GM19438 (cell line): ENCODE data around the gene PLA1A.

Experiments
- ATAC-seq: cut with Tn5 transposase; IDR thresholded peaks from one replicate; pipeline ENCODE4 v1.9.1; 2021; ENCODE audit warnings: low read depth; ENCODE audit not compliant: unreplicated experiment

PLA1A gene

DNA sequence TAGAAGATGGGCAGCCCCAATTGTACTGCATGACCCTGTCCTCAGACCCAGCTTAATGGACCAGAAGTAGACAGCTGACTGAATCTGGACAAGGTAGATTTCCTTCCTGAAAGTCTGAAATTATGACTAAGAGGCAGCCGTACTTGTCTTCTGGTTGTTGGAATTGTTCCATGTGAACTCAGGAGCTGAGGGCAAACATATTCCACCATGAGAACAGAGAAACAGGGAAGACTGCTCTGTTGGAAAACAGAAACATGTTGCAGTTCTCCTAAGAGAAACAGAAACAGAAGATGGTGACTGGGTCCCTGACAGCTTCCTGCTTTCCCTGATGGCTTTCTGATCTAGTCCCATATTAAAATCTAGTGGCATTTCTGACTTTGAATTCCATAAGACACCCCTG, 38.6 kb downstream of the PLA1A start:
- no peak for ATAC-seq

DNA sequence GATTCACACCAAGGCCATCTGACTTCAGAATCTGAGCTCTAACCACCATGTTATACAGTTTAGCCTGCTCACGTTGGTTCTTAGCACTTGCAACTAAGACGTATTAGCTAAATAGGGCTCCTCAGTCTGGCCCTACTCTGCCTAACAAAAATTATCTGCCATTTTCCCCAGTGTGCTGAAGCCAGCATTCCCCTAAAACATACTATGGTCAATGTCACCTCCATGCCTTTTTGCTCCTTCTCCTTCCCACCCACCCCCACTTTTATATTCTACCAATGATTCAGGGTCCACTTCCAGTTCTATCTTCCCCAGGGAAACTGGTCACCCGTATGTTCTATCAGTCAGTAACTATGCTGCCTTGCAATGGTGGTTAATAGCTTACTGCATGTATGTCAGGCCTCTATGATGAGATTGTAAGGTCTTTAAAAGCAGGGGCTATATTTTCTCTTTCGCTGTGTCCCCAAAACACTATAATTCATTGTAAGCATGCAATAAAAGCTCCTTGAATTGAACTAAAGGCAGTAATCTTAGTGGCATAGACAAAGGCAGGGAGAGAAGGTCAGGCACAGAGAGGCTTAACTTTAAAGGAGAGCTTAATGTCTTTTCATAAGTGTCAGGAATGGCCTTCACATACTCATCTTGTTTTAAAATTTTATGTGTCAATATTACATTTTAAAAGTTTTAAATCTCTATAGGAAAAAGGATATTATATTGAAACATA, 39.4 kb downstream of the PLA1A start:
- no peak for ATAC-seq

DNA sequence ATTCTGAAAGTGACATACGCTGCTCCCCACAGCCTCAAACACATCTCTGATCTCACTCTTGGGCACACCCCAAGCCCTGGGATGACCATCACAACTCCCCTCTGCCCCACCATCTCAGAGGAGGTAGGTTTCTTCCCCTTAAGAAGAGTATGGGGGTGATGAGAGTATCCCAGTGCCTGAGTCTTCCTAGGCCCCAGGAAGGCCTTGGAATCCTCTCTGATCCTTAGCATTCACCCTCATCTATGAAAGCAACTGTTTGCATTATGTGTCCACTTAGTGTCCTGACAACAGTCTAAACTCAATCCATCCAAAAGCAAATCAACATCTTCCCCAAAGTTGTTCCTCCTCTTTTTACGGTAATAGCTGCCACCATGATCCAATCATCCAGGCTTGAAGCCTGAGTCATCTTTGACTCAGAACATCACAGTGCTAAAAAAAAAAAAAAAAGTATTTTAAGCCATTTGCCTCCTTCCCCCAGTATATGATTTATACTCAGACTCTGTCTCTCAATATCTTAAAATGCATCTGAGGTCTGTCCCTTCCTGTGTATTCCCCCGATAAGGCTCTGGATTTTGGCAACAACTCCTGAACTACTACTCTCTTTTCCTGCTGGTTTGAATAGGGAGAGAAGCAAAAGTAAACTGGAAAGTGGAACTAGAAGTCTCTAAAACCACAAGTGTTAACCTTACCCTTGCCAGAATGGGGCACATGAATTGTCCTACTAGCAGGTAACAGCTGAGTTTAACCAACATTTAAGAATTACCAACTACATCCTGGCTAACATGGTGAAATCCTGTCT, 40.2 kb downstream of the PLA1A start:
- ATAC-seq = peak; percentile 43

DNA sequence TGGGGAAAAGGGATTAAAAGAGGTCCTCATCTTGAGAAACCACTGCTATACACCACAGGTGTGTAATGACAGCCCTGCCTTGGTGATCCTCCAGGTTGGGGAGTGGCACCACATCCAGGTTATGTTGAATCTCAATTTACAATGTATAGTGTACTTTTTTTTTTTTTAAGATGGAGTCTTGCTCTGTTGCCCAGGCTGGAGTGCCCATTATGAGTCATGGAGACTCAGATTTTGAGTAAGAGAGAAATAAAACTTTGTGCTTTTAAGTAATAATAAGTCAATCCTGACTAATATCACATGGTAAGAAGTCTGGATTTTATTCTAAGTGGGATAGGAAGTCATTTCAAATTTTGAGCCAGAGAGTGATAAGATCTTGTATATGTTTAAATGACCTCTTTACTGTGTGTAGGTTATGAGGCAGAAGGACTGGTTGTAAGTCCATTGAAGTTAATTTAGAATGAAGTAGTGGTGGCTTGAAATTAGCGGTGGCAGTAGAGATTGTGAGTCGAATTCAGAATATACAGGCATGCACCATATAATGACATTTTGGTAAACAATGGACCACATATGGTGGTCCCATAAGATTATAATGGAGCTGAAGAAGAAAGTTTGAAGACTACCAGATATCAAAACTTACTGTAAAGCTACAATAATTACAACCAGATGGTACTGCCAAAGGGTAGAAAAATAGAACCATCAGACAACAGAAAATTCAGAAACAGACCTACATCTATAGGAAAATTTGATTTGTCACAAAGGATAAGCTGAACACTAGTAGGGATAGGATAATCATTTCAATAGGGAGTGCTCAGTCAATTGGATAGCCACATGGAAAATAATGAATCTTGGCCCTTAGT, 42.0 kb downstream of the PLA1A start:
- no peak for ATAC-seq

DNA sequence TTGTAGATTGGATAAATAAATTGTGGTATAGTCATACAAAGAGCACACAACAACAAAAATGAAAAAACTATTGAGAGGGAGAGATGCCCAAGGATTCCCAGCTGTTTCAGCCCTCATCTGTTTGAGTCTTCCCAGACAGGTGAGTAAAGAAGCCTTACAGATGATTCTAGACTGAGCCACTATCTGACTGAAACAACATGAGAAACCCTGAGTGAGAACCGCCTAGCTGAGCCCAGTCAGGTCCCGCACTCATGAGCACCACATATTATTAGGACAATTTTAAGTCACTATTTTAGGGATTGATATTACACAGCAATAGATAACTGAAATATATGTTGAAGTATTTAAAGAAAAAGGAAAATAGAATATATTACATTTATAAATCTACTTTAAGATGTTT, 43.7 kb downstream of the PLA1A start:
- ATAC-seq = no peak

DNA sequence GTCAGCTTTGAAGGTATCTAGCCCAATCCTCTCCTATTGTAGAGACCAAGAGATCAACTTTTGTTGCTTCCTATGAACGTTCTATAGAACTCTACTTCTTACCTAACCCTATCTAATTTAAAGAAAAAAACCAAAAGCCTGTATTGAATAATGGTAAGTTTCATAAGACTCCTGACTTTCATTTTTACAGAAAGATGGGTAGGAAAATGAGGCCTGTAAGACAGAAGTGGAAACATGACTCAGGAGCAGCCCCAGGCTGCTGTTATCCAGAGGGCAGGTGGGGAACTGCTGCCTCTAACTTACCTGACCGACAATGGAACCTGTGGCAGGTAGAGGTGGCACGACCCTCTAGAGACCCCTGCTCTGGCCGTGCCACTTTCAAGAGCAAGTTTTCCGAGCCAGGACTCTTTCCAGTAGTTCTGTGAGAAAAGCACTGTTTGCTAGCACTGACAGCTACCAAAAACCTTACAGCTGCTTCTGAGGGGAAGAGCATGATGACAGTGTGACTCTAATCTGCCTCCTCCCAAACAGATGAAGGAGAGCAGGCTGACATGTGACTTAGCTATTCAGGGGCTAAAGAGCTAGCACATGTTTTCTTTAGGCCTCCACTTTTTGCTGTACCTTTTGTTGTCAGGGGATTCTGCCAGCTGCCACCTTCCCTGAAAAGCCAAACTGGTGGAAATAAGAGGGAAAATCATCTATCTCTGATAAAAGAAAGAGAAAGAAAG, 45.2 kb downstream of the PLA1A start:
- no peak for ATAC-seq

DNA sequence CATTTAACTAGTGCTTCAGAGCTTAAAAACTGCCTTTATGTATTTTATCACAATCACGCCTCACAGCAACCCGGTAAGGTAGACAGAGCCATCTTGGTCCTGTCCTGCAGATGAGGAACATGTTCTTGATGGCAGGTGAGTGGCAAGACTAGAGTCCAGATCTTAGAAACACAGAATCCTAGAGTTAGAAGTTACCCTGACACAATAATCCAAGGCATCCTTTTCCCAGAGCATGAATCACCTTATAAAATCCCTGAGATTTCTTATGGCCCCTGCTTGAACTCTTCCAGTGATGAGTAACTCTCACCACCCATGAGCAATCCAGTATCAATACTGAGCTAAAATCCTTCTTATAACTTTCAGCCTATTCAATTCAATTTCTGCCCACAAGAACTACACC, 45.8 kb downstream of the PLA1A start:
- ATAC-seq = no peak

DNA sequence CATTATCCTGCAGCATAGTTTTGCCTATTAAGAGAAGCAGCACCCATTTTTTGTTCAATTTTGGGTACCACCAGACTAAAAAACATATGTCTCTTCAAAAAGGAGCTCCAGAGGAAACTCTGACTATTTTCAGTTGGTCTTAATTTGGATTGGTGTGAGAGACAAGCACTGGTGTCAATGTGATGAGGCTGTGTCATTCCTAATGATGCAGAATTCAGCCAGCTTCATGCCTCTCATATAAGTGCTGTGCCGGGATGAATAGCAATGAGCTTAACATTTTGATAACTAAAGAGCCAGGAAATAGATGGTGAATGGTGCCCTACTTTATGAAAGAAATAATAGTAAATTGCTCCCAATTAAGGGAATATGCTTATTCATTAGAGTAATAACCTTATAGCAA, 46.8 kb downstream of the PLA1A start:
- ATAC-seq = no peak

DNA sequence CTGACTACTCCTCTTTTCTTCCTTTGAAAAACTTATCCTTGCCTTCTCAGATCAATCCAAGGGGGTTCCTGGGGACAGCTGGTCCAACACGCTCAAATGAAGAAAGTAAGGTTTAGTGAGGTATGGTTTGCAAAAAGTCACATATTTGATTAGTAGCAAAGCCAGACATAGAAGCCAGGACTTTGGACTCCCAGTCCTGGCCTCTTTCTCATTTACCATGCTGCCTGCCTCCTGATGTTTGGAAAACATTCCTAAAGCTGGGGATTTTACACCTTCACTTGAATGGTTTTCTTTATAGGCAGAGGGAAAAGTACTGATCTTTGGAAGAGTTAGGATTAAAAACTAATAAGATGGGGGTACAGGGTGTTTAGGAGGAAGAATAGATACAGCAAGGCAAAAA, 48.1 kb downstream of the PLA1A start:
- ATAC-seq = no peak

DNA sequence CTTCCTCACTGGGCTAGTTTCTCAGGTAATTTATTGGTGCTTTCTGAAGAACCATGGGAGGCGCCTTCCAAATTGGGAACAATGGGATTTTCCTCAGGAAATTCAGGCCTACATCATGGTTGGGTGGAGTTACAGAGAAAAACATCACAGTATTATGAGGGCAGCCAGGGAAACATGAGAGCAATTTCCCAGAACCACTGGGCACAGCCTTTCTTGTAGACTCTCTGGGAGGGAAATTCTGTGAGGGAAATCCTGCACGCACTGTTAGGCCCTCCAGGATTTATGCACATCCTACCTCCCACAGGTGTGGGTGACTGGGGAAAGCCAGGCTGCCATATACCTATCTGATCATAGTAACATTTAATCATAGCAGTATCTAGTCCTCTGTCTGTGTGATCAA, 49.5 kb downstream of the PLA1A start:
- no peak for ATAC-seq

DNA sequence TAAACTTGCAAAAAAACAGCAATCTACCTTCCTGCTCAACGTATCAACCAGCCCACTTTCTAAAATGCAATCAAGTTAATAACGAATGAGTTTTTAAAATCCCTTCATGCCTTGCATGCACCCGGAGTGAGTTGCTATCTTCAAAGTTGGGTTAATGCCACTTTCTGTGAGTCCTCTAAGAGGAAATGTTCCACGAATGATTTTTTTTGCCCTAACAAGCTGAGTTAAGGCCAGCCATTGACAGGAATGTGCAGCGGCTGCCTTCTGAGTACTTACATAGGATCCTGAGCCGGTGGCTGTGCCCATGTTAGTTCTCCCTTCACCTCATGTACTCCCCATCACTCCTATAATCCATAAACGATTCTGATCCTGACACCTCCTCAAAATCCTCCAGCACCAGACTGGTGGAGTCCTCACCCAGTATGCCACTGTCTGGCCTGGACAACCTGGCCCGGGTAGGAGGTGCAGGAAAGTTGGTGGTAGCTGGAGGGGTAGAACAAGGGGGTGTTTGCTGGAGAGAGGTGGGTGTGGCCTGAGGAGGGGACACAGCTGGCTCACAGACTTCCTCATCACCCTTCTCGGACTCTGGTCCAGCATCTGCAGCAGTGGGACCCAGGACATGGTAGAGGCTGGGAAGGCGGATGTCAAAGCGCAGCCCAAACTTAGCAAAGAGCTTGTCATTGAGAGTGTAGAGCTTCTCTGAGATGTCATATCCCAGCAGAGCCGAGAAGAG, 50.3 kb downstream of the PLA1A start:
- no peak for ATAC-seq

DNA sequence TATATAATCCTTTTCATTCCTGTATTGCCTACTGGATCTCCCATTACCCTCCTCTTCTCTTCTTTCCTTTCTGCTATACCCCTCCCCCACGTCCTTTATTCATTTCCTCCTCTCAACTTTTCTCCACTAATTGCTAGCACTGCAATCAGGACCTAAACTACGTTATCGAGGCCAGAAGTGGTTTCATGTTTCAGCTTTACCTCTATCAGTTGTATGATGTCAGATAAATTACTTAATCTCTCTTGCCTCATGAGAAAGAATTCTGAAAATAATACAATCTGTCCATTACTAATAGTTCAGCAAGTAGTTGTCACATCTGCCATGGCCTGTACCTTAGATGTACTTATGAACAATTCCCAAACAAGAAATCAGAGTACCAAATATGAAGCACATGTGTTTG, 52.1 kb downstream of the PLA1A start:
- no peak for ATAC-seq

DNA sequence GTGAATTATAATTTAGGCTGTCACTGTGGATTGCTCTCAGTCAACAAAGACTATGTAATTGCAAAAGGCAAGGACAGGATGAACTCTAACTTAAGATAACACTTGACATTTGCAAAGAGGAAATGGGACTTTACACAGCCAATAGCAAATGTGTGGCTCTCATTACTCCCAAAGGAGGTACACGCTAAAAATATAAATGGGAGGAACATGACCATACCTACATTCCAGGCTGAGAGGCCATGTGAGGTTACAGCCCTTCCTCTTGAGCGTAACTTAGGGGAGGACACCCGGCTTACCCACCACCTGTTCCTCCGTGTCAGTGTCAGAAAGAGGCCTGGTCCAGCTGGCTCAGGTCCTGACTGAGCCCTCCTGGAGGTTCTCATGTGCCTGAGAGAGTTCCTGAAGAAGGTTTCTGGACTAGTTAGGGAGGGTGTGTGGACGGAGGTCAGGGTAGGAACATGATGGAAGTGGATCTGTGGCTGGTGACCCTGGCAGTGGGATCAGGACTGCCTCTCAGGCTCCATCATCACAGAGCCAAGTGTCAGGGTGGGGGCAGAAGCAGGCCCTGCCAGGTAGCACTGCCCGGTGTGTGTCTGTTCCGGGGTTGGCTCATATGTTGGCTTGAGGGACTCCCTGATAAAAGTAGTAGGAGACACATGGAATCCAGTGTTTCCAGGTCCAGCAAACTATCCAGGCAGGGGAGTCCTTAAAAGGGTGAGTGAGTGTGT, 54.8 kb downstream of the PLA1A start:
- ATAC-seq = no peak

DNA sequence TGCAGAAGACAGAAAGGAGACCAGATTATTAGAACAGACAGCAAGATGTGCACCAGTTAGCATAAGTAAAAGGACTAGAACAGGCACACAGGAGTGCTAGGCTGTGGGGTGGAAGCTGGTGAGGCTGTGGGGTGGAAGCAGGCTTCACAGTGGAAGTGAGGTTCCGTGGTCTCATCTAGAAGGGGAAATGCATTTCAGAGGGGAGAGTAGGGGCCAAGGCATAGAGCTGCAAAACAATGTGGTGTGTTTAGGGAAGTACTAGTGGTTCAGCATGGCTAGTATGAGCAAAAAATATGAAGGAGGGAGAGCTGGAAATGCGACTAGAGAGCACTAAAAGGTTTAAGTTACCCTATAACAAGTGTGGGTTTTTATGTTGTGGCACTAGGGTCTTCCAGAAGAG, 56.2 kb downstream of the PLA1A start:
- no peak for ATAC-seq

DNA sequence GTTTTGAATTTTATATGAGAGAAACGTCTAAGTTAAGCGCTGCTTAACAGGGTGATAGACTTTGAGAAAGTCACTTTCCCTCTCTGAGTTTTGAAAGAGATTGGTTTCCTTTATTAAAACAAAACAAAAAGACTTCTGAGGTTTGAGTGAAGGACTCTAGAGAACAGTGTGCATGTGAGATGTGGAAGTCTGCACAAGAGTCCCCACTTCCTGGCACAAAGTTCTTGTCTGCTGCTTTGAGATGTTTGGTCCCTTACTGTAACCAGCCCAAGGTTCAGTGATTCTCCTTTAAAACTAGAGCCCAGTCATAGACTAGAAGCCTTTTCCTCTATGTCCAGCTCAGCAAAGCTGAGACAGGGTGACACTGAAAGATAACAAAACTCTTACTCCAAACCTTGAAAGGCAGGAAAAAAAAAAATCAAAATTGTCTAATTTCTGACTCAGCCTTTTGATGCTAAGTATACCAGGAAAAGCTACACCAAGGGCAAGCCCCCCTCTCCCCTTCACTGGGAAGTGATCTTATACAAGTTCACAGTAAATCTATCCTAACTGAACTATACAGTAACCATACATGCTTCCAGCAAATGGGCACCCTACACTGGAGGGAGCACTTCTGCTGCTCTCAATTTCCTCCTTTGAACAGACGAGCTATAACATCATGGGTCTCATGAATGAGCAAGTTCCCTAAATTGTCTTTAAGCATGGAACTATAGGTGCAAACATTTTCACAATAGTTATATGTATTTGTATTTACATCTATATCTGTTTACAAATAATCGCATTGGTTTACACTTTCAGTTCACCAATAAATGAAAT, 60.4 kb downstream of the PLA1A start:
- ATAC-seq = no peak

DNA sequence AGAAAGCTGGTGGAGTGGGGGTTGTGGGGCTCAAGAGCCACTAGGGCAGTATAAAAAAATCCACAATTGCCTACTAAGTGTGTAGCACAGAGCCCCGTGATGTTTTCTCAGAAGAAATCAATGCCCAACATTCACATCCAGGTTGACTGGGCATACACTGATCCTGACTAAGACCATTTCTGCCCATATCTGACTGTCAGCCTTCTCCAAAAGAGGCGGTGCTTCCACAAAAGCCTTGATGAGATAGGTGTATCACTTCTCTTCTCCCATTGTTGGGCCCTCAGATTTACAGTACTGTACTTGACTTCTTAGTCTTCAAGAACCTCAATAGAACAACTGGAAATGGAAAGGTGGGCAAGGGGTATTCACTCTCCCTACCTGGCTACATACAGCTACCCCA, 61.3 kb downstream of the PLA1A start:
- no peak for ATAC-seq

DNA sequence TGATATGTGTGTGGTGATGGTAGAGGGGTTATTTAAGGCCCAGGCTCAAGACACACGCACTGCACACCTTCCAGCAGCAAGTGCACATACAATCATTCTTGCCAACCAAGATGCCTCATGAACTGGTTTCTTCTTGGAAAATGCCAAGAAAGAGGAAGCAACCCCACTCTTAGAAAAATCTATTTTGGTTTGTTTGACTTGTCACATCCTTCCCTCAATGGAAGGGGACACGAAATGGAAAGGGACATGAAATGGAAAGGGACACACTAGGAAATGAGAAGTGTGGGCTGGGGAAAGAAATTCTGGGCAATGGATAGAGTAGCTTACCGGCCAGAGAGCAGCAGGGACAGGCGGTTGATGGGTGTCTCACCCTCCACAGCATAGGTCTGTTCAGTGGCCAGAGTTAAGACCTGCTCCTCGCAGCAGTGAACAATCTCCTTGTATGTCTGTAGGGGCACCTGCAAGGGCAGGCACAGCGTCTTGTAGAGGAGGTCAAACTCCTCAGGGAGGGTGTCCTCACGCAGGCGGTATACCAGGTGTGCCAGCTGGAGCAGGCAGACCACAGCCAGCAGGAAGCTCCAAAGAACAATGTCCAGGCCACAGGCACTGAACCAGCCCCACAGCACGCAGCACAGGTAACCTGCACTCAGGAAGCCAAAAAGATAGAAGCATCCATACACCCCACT, 62.1 kb downstream of the PLA1A start:
- no peak for ATAC-seq
